Lower leg skin (tissue), 4 donors: ENCODE results near the gene HDLBP. TPM values are rescaled to one million over a fixed set of nuclear protein-coding genes. Genes with fewer than 3 reads are reported as not detected.
"Not testable (repeated sequence)": the region's sequence is repeated elsewhere in the genome, so short reads cannot be mapped to it uniquely, and the experiment has no call there.

Source experiments
- DNase-seq, 2 donors: peaks; one replicate each; pipeline ENCODE4 v3.0.0-alpha.2; 2019; ENCODE audit warnings: low spot score in 2 of 2
- H3K4me3 ChIP-seq: fragments of 200-600 bp; sonication (generic); 2 replicates; pipeline ENCODE4 v1.5.1; 2017; ENCODE audit warnings: mild to moderate bottlenecking, low read depth; ENCODE audit not compliant: poor library complexity, severe bottlenecking
- POLR2A ChIP-seq, 2 donors: fragments of 450-650 bp; IDR thresholded peaks; one replicate each; pipeline ENCODE4 v1.6.1; 2016 to 2017; ENCODE audit warnings: antibody characterized with exemption in 2 of 2, mild to moderate bottlenecking in 1 of 2, moderate library complexity in 1 of 2
- WGBS, 2 donors: methylation state at CpG; one replicate each; pipeline ENCODE4 v1.1.5; 2018; 5-methylcytosine and 5-hydroxymethylcytosine counted together
- intact Hi-C: fragments of 100-400 bp; cut with DNase I; formaldehyde crosslinking; loops from one replicate; pipeline ENCODE4 v1.15.0; 2023; ENCODE audit warnings: low total_unique reads
- total RNA-seq, 4 donors: library from RNA; depleted of rRNA; stranded (reverse); fragments of >200 nt; gene quantifications; one replicate each; pipeline ENCODE4 v1.1.0, GENCODE V29; 2016
- TF ChIP-seq, protein P1 (sequence below), 3 donors: fragments of 450-650 bp; IDR thresholded peaks; one replicate each; pipeline ENCODE4 v1.5.1; 2016; ENCODE audit warnings: antibody characterized with exemption in 3 of 3, mild to moderate bottlenecking in 3 of 3, moderate library complexity in 2 of 3

Gene HDLBP
- total RNA-seq, 4 donors from 2014 or later: 241 to 393 (median 294) TPM

DNA sequence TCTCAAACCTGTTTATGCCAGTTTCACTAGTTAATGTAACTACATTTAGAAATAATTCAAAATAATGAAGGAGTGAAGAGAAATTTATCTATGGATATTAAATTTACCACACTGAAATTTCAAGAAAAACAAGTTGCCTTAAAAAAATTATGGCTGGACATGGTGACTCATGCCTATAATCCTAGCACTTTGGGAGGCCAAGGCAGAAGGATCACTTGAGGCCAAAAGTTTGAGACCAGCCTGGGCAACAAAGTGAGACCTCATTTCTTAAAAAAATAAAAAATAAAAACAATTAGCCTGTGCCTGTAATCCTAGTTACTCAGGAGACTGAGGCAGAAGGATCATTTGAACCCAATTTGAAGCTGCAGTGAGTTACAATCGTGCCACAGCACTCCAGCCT, 29.9 kb downstream of the HDLBP start:
- no peak for TF ChIP-seq POLR2A (IDR thresholded peaks at IDR 0.05)
- TF ChIP-seq, protein P1, sequence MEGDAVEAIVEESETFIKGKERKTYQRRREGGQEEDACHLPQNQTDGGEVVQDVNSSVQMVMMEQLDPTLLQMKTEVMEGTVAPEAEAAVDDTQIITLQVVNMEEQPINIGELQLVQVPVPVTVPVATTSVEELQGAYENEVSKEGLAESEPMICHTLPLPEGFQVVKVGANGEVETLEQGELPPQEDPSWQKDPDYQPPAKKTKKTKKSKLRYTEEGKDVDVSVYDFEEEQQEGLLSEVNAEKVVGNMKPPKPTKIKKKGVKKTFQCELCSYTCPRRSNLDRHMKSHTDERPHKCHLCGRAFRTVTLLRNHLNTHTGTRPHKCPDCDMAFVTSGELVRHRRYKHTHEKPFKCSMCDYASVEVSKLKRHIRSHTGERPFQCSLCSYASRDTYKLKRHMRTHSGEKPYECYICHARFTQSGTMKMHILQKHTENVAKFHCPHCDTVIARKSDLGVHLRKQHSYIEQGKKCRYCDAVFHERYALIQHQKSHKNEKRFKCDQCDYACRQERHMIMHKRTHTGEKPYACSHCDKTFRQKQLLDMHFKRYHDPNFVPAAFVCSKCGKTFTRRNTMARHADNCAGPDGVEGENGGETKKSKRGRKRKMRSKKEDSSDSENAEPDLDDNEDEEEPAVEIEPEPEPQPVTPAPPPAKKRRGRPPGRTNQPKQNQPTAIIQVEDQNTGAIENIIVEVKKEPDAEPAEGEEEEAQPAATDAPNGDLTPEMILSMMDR (IDR thresholded peaks at IDR 0.05): no peak
- no peak overlapping the region for H3K4me3 ChIP-seq
- DNase-seq: no peak
- intact Hi-C loops: no loop called here
- 93% methylated on average over 1 of the region's 1 CpG for WGBS, 2 donors

DNA sequence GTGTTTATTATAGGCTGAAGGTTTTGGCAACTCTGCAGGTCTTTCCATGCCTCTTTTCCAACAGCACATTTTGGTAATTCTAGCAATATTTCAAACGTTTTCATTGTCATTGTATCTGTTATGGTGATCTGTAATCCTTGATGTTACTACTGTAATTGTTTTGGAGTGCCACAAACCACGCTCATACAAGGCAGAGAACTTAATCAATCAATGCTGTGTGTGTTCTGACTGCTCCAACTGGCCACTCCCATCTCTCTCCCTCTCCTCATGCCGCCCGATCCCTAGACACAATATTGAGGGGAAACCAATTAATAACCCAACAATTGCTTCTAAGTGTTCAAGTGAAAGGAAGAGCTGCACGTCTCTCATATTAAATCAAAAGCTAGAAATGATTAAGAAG, 32.9 kb downstream of the HDLBP start:
- intact Hi-C loops: no loop called here
- DNase-seq: no peak
- H3K4me3 ChIP-seq: no peak overlapping the region
- 55 to 63% methylated on average over 5 of the region's 5 CpGs for WGBS, 2 donors
- TF ChIP-seq, protein P1 (IDR thresholded peaks at IDR 0.05): no peak
- no peak for TF ChIP-seq POLR2A (IDR thresholded peaks at IDR 0.05)

DNA sequence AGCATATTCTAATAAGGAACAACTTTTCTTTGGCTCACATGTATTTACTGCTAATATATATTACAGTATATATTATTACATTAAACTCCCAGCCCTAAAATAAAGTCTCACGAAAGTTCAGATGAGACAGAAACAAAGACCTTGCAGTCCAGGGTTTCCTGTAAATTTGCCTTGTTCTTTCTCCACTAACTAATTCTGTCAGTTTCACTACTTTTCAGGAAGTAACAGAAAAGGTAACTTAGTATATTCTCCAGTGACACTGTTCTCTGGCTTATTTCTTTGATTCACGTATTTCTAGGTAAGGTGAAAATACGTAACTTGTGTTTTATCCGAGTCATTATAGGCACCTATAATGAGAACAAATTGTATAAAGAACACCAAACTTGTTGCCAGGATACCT, 35.2 kb downstream of the HDLBP start:
- intact Hi-C loops: no loop called here
- no peak overlapping the region for H3K4me3 ChIP-seq
- no peak for TF ChIP-seq POLR2A (IDR thresholded peaks at IDR 0.05)
- TF ChIP-seq, protein P1 (IDR thresholded peaks at IDR 0.05): no peak
- WGBS, 2 donors: 96% methylated on average over 4 of the region's 4 CpGs
- DNase-seq: no peak

DNA sequence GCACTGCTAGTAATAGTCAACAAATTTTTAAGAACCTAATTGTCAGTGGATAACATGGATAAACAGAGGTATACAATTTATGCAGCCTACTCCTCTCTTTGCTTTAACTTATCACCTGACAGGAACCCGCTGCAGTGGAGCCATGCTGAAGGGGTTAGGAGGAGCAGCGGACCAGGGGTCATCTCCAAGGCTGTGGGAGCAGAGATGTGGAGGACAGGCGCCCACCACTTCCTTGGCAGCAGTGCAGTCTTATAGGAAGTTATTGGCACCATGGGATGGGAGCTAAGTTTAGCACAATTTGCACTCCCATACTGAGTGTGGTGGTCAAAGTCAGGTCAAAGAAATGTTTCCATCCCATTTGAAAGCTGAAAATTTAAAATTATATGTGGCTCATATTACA, 35.6 kb downstream of the HDLBP start:
- TF ChIP-seq POLR2A (IDR thresholded peaks at IDR 0.05): no peak
- TF ChIP-seq, protein P1 (IDR thresholded peaks at IDR 0.05): no peak
- H3K4me3 ChIP-seq: no peak overlapping the region
- 79 to 86% methylated on average over 3 of the region's 3 CpGs for WGBS, 2 donors
- DNase-seq: peak in 1 of 2 donors; percentile 57
- intact Hi-C loops: no loop called here

DNA sequence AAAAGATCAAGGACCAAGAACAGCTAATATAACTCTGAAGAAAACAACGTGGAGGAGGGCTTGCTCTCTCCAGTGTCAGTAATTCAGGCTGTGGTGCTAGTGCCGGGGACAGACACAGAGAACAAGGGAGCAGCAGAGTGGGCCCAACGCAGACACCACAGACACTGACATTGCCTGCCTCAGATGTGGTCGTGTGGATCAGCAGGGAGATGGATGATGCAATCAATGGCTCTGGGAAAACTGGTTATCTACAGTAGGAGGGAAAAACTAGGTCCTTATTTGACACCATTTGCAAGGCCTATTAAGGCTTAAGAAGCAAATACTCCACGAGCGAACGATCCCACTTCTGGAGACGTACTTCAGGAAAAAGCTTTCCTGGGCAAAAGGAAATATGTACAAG, 36.1 kb downstream of the HDLBP start:
- no peak overlapping the region for H3K4me3 ChIP-seq
- TF ChIP-seq, protein P1 (IDR thresholded peaks at IDR 0.05): no peak
- no peak for TF ChIP-seq POLR2A (IDR thresholded peaks at IDR 0.05)
- WGBS, 2 donors: 75 to 78% methylated on average over 8 of the region's 8 CpGs
- peak in 1 of 2 donors; percentile 64 for DNase-seq
- intact Hi-C loops: no loop called here

DNA sequence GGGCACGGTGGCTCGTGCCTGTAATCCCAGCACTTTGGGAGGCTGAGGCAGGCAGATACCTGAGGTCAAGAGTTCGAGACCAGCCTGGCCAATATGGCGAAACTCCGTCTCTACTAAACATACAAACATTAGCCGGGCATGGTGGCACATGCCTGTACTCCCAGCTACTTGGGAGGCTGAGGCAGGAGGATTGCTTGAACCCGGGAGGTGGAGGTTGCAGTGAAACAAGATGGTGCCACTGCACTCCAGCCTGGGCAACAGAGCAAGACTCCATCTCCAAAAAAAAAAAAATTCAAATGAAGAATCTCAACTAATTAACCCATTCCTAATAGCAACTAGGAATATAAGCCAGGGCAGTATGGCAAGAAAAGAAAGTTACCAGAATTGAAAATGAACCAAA, 37.2 kb downstream of the HDLBP start:
- intact Hi-C loops, DNase-seq, H3K4me3 ChIP-seq: not testable (repeated sequence)
- WGBS, 2 donors: 98 to 99% methylated on average over 7 of the region's 7 CpGs
